GM21526 (cell line): ENCODE results near the gene ZCWPW2.

ENCODE experiments used
- ATAC-seq: cut with Tn5 transposase; IDR thresholded peaks from one replicate; pipeline ENCODE4 v1.9.1; 2021; ENCODE audit warnings: moderate library complexity; ENCODE audit not compliant: unreplicated experiment, low FRiP score

Gene ZCWPW2

DNA sequence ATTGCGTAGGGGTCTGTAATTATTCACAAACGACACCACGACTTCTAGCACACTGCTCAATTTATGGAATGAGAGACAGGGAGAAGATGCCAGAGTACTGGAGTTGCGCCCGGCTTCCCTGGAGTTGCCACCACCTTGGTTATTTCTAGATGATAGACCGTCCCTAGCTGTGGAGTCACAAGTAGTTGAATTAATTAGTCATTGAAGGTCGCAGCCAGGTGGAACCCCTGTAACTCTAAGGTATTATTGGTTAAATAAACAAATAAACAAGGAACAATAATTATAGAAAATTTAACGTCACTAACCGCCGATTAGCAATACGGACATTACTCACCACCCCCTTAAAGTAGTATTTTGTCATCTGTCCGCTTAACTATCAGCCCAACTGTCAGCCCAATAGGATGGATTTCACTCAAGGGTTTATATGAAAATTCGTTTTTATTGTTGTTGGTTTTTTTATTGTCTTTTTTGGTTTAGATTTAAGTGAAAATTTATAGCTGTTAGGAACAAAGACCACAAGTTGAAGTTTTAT is 1.0 kb downstream of the ZCWPW2 start:
- peak; percentile 0 for ATAC-seq

DNA sequence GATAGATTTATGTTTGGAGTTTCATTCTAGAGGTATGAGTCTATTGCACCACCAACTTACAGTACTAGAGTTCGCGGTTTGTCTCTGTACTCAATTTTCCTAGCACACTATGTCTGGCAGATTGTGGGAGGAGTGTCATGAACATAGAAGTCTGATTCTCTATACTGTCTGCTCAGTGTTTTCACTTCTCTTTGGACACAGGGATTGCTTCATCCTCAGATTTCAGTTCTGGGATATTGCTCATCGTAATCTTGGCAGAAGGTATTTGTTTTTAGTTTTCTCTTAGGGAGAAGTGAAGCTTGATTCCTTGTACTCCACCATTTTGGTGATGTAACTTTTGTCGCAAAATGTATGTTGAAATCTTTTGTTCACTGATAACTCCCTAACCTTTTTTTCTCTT is 27.9 kb downstream of the ZCWPW2 start:
- no peak for ATAC-seq

DNA sequence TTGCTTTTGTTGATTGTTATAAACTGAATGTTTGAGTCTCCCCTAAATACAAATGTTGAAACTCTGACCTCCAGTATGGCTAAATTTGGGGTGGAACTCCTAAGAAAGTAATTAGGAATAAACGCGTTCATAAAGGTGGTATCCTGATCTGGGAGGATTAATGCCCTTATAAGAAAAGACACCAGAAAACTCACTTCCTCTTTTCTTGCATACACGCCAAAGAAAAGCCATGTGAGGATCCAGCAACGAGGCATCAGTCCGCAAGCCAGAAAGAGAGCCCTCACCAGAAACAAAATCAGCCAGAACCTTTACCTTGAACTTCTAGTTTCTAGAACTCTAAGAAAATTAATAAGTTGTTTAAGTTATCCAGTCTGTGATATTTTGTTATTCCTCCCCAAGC is 37.5 kb downstream of the ZCWPW2 start:
- no peak for ATAC-seq

DNA sequence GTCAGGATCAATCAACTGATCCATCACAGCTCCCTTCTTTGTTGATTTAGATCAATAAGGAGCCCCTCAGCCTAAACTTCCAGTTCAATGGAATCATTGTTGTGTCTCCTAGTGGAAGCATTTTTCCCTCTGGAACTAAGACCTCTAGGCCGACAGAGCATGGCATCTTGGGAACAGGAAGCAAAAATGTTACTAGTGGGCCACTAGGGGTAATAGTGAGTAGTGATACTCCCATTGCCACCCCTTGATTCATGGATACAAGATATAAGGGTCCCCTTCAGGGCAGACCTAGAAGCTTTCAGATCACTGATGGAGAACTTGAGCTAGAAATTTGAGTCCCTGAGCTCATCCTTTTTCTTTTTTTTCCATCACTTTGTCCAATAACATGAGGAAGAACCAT is 40.5 kb downstream of the ZCWPW2 start:
- ATAC-seq: no peak

DNA sequence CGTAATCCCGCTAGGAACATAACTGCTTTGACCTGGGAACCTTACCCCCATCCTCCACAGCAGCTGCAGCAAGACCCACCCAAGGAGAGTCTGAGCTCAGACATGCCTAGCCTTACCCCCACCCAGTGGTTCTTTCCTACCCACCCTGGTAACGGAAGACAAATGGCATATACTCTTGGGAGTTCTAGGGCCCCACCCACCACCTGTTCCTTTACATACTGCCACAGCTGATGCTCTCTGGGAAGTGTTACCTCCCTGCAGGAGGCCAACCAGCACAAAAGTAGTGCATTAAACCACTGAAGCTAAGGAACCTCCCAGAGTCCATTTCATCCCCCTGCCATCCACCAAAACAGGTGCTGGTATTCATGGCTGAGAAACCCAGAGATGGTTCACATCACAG is 50.7 kb downstream of the ZCWPW2 start:
- ATAC-seq: no peak

DNA sequence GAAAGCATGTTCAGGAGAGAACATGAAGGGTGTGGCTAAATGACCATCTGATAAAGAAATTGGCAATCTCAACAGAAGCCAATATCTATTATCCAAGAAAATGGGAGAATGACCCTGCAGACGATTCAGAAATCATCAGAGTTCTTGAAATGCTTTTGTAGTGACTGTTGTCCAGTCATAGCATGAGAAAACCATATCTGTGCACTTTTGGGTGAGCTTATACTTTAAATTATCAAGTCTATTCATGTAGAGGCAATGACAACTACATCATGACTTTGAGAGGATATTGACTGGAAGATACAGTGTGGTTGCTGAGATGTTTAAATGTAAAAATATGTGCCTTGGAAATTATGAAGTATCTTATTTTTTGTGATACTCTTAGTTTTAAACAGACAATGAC is 57.7 kb downstream of the ZCWPW2 start:
- ATAC-seq: no peak

DNA sequence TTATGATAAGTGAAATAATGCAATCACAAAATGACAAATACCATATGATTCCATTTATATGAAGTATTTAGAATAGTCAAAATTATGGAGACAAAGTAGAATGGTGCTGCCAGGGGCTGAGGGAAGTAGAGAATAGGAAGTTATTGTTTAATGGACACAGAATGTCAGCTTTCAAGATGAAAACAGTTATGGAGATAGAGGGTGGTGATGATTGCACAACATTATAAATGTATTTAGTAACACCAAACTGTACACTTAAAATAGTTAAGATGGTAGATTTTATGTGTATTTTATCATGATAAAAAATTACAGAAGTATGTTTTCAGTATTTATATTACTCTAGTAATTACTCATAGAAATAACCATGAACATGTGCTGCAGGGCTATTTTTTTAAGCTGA is 100.9 kb downstream of the ZCWPW2 start:
- no peak for ATAC-seq

DNA sequence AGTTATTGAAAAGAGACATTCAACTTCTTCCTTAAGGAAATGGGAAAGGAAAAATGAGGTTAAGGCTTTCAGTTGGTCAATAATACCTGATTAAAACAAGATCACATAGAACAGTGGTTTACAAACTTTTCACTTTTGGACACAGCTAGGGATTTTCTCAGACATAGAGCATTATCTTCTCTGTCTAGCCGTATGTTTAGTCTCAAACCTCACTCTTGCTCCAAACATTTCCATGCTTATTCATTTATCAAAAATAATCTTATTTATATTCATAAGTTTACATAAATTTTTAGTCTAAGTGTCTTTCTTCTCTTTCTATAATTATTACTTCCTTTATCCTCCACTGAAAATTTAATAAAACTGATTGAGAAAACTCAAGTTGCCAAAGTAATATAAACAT is 114.3 kb downstream of the ZCWPW2 start:
- no peak for ATAC-seq

DNA sequence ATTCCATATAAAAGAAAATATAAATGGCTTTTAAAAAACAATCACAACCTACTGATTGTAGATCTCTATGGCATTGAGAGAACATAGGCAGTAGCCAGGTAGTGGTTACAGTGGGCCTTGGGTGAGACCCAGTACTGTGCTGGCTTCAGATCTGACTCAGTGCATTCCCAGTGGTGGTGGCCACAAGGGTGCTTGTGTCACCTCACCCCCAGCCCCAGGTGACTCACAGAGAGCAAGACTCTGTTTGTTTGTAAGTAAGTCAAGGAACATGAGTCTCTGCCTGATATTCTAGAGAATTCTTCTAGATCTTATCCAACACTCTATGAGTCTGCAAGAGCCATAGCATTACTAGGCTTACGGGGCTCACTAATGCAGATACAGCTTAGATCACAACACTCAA is 118.9 kb downstream of the ZCWPW2 start:
- no peak for ATAC-seq

DNA sequence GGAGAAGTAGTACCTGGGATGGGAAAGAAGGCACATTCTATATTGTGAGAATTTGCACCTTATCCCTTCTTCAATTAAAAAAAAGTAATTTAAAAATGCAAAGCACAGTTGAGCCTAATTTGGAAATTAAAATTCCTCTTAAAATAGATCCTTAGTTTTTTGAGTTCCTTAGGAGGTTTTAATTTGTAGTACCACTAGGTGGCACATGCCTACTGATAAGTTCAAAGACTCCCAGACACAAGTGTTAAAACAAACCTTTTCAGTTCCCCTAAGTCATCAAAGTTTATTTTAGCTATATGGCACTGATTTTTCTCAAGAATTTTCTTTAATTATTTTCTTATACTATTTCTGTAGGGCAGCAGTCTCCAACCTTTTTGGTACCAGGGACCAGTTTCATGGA is 127.7 kb downstream of the ZCWPW2 start:
- peak; percentile 56 for ATAC-seq

DNA sequence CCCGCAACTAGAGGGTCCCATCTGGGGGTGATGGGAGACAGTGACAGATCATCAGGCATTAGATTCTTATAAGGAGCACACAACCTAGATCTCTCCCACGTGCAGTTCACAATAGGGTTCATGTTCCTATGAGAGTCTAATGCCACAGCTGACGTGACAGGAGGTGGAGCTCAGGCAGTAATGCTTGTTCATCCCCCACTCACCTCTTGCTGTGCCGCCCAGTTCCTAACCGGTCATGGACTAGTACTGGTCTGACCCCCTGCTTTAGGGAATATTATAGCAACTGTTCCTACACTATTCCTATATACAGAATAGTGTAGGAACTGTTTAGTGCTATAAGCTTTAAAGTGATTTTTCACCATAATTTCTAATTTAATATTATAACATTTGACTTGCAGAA is 128.2 kb downstream of the ZCWPW2 start:
- ATAC-seq: no peak

DNA sequence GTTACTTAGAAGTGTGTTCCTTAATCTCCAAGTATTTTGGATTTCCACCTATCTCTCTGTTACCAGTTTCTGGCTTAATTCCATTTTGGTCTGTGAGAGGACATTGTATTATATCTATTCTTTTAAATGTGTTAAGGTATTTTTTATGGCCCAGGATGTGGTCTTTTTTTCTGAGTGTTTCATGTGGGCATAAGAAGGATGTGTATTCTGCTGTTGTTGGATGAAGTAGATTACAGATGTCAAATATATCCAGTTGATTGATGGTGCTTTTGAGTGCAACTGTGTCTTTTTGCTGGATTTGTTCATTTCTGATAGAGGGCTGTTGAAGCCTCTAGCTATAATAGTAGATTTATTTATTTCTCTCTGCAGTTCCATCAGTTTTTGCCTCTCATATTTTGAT is 136.6 kb downstream of the ZCWPW2 start:
- no peak for ATAC-seq

DNA sequence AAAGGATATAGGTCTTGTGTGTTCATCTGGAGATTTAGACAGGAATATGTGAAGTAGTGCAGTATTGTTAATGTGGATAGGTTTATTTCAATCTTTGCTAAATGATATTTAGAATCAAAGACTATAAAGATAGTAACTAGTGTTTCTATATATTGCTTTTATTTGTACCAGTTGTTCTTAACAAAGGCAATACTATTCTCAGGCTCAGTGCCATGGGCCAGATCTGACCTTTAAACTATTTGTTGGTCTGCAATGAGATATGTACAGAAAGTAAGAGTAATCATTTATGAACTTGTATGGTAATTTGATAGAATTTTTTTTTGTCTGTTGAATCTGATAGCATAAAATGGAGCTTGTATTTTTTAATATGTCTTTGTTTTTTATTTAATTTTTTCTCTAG is 146.8 kb downstream of the ZCWPW2 start:
- ATAC-seq: no peak

DNA sequence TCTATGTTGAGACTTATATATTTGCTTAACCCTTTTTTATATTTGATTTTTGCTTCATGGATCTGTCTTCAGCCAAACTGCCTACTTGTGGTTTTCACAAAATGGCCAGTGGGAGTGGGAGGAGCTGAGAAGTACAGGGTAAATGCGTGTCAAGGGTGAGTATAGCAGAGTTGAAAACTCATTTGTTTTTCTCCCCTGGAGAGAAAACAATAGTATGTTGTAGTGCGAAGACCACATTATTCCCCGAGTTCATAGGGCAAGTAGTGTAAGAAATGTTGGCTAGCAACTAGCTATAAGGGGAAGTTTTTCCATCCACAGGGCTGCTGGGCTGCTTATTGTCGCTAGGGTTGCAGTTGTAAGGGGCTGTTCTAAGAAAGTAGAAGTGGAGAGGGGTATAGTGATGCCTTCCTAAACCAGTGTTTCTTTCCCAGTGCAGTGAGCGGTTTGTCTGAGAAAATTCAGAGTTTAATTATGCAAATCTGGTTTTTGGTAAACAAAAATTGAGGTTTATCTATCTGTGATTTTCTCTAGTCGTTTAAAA is 153.9 kb downstream of the ZCWPW2 start:
- ATAC-seq: no peak

DNA sequence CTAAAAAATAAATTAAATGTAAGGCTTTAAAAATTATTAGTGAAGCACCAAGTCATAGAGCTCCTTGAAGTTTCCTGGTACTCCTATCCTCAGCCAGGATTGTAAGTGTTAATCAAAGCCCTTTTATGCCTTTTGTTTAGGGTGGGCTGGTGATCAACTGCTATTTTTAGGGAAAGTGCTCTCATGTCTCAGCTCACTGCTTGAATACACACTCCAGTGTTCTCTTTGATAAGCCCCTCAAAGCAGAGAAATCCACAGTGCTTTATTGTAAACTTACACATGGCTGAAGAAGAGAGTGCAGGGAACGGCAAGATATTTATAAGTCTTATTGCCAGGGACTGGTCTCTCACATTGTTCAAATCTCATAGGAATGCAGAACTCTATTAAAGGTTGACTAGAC is 156.5 kb downstream of the ZCWPW2 start:
- no peak for ATAC-seq

DNA sequence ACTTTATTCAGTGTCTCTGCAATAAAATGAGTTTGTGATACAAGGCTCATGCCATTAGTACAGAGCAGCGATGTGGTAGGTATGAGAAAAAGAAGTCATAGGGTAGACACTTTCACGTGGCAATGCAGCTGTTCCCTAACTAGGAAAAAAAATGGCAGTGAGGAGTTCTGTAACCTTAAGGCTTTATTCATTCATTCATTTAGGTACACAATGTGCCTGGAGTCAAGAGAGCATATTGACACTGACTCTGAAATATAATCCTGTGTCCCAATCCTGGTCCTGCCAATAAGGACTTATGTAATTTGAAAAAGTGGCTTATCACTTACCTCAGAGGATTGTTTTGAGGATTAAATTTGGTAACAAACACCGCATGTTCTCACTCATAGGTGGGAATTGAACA is 173.1 kb downstream of the ZCWPW2 start:
- no peak for ATAC-seq

DNA sequence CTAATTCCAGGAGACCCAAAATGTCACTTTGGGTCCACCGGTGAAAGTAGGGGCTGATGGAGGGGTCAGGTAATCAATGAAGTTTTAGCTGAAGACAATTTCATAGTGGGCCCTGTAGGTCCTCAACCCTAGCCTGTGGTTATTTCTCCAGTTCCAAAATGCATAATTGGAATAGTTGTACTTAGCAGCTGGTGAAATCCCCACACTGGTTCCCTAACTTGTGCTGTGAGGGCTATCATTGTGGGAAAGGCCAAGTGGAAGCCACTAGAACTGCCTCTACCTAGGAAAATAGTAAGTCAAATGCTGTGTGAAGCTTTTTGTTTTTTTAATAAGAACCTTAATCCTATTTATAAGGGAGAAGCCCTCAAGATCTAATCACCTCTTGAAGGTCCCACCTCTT is 193.8 kb downstream of the ZCWPW2 start:
- ATAC-seq: no peak

DNA sequence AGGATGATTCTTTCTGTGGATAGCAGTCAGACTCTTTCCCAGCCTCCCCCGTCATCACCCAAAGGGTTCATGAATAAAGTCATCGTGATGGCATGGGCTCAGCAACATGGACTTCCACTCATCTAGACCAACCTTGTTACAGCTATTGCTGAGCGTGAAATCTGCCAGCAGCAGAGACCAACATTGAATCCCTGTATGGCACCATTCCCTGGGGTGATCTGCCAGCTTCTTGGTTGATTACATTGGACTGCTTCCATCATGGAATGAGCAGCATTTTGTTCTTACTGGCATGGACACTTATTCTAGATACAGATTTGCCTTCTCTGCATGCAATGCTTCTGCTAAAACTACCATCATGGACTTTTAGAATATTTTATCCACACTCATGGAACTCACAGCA is 195.7 kb downstream of the ZCWPW2 start:
- ATAC-seq: no peak

DNA sequence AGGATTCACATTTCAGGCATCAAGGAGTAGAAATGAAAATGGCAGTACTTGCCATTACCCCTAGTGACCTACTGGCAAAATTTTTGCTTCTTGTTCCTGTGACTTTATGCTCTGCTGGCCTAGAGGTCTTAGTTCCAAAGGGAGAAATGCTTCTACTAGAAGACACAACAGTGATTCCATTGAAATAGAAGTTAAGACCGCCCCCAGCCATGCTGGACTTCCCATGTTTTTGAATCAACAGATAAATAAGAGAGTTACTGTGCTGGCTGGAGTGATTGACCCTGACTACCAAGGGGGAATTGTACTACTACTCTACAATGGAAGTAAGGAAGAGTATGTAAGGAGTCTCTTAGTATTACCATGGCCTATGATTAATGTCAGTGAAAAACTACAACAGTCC is 196.3 kb downstream of the ZCWPW2 start:
- no peak for ATAC-seq

DNA sequence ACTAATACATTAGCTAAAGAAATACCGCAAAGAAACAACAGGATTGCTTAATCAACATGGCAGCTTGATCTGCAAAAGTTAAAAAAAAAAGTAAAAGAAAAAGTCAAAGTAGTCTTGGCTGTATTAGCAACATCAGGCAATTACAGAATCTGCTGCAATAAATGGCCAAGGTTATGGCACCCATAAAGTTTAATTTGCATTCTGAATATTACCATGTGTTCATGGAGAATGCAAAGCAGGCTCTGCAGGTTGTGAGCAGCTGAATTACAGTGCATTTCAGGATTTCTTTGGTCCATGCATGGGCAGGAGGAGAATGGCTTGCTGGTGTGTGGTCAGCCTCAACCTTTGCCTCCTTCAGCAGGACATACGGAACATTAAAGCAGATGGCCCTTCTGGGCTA is 199.2 kb downstream of the ZCWPW2 start:
- ATAC-seq: no peak

DNA sequence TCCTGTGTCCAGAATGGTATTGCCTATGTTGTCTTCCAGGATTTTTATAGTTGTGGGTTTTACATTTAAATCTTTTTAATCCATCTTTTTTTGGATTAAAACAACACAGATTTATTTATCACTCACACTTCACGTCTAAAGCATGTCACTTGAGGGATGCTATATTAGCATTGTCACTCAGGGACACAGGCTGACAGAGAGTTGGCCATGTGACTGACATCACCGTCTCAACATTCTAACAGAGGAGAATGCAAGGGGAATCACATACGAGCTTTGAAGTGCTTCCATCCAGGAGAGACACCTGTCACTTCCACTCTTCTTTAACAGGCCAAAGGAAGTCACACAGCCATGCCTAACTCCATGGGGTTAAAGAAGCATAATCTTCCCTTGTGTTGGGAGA is 204.7 kb downstream of the ZCWPW2 start:
- no peak for ATAC-seq

DNA sequence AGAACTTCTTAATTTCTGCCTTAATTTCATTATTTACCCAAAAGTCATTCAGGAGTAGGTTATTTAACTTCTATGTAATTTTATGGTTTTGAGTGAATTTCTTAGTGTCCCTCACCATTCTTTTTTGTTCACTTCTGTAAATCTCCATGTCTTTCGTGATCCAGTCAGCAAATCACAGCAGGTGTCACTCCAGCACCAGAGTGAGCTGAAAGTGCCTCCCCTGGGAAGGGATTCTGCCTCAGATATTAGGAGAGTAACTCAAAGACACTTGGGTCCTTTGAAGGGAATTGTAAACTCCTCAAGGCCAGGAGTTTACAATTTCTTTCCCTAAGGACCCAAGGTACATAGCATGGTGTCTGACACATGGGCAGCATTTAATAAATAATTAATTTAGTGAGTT is 207.7 kb downstream of the ZCWPW2 start:
- no peak for ATAC-seq

DNA sequence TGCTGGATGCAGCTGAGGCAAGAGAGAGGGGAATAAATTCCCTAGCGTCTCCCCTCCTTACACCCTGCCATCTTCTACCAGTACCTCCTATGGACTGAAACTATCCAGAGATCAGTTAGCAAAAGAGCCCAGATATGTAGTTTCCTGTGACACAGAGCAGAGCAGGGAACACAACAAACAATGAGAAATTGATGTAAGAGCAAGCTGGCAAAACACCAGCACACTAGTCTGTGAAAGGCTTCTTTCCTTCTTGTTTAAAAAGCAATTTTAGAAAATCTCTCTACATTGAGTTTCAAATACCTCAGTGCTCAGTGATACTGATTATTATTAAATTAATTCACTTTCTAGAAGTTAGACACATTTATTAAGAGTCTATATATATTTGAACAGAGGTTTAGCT is 215.7 kb downstream of the ZCWPW2 start:
- no peak for ATAC-seq
